Suprapubic skin (tissue), 4 donors: ENCODE measurements around the gene ASF1B.

Experiments used
- CTCF ChIP-seq, 2 donors: fragments of 200-600 bp in 1 of 2; fragments of 450-650 bp in 1 of 2; sonication (generic) in 1 of 2; IDR thresholded peaks; one replicate each; pipeline ENCODE4 v1.5.1; 2016 to 2019; ENCODE audit warnings: antibody characterized with exemption in 2 of 2, mild to moderate bottlenecking in 1 of 2, moderate library complexity in 1 of 2
- POLR2A ChIP-seq, 2 donors: fragments of 450-650 bp; IDR thresholded peaks; one replicate each; pipeline ENCODE4 v1.6.1; 2017; ENCODE audit warnings: antibody characterized with exemption in 2 of 2, mild to moderate bottlenecking in 2 of 2, moderate library complexity in 2 of 2
- POLR2AphosphoS5 ChIP-seq, 3 donors: sonication (generic); formaldehyde crosslinking; IDR thresholded peaks; one replicate each; pipeline ENCODE4 v1.6.1; 2017; ENCODE audit warnings: antibody characterized with exemption in 3 of 3

DNA sequence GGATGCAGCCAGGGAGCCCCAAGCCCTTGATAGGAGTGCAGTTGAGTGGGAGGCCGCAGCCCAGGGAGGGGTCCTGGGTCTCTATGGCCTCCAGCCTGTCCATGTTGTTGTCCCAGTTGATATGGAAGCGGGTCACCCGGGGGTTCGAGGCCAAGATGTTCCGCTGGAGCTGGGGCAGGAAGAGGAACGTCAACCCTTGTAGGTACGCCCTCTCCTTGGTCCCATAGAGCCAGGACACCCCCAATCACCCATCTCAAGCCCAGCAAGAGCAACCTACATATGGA lies 15.9 kb downstream of the ASF1B start:
- TF ChIP-seq POLR2AphosphoS5 (IDR thresholded peaks at IDR 0.05) (no peak), CTCF (IDR thresholded peaks at IDR 0.05) (no peak), POLR2A (IDR thresholded peaks at IDR 0.05) (no peak)
